GM10248 (cell line): ENCODE results near the gene USP46.

Experiments
- CTCF ChIA-PET: fragments of 300-600 bp; sonication (Branson Sonifier 250); formaldehyde crosslinking; extraction: SDS; loops from one replicate; lab custom pipeline; 2021; ENCODE audit warnings: antibody characterized with exemption; lab: Yijun Ruan, JAX
- POLR2A ChIA-PET: fragments of 350-650 bp; sonication (Branson Sonifier 250); formaldehyde crosslinking; extraction: SDS; loops from one replicate; lab custom pipeline; 2020; ENCODE audit warnings: antibody characterized with exemption; lab: Yijun Ruan, JAX
- DNase-seq: peaks from one replicate; pipeline ENCODE4 v3.0.0; 2012; ENCODE audit errors: extremely low spot score
- CTCF ChIP-seq: IDR thresholded peaks from 2 replicates; pipeline ENCODE4 v1.5.1; 2012; ENCODE audit warnings: mild to moderate bottlenecking, low read depth; ENCODE audit errors: extremely low read depth, missing control alignments, control extremely low read depth

The USP46 gene

GRCh38 chr4:52689096-52689495 is 30.0 kb upstream of the USP46 start:
- POLR2A ChIA-PET, result no interaction called here
- no peak for TF ChIP-seq CTCF
- DNase-seq, result no peak
- CTCF ChIA-PET, result interaction anchor here (0.9 to 1.6 kb wide), 5 partner anchors 10 to 296 kb away, joined by 3 to 4 read pairs (median 3); no protein-coding TSS in a partner anchor

- DNase-seq, result no peak
- CTCF ChIA-PET, result interaction anchor here (0.9 kb wide), 1 partner anchor 27 kb away, joined by 3 read pairs; no protein-coding TSS in a partner anchor
- no peak for TF ChIP-seq CTCF
- POLR2A ChIA-PET, result no interaction called here
Observed at GRCh38 chr4:52687696-52688095, 28.6 kb upstream of the USP46 start.

GRCh38 chr4:52685316-52685715 is 26.2 kb upstream of the USP46 start:
- no peak for DNase-seq
- ChIA-PET CTCF (interaction anchor here (0.9 to 2.6 kb wide), 8 partner anchors 10 to 36 kb away, joined by 3 to 9 read pairs (median 4); no protein-coding TSS in a partner anchor), POLR2A (interaction anchor here (2.2 kb wide), 1 partner anchor 27 kb away, joined by 9 read pairs; no protein-coding TSS in a partner anchor)
- no peak for TF ChIP-seq CTCF

- DNase-seq, result no peak
- no peak for TF ChIP-seq CTCF
- ChIA-PET POLR2A (interaction anchor here (0.5 to 2.2 kb wide), 2 partner anchors 28 to 39 kb away, joined by 4 to 9 read pairs; no protein-coding TSS in a partner anchor), CTCF (interaction anchor here (0.8 to 2.6 kb wide), 11 partner anchors 9 to 140 kb away, joined by 3 to 9 read pairs (median 3); no protein-coding TSS in a partner anchor)
Observed at GRCh38 chr4:52684896-52685295, 25.8 kb upstream of the USP46 start.

- no peak for TF ChIP-seq CTCF
- ChIA-PET POLR2A (no interaction called here), CTCF (interaction anchor here (0.7 kb wide), 1 partner anchor 304 kb away, joined by 3 read pairs; no protein-coding TSS in a partner anchor)
- DNase-seq, result no peak
Observed at GRCh38 chr4:52680381-52680780, 21.3 kb upstream of the USP46 start.

GRCh38 chr4:52676536-52676935 is 17.4 kb upstream of the USP46 start:
- POLR2A ChIA-PET, result no interaction called here
- CTCF ChIA-PET, result interaction anchor here (0.7 to 2.5 kb wide), 4 partner anchors 8 to 130 kb away, joined by 3 to 10 read pairs (median 6); no protein-coding TSS in a partner anchor
- no peak for DNase-seq
- no peak for TF ChIP-seq CTCF
